ENCODE results near the gene ABTB2. TPM values are rescaled to one million over a fixed set of nuclear protein-coding genes. Genes with fewer than 3 reads are reported as not detected.

ABTB2 gene
- total and polyA plus RNA-seq, 10 of the 15 experiments (the other 5 are each of a cell fraction or from before 2014, with no cell fraction given): 0.13 to 2.1 (median 0.72) TPM

DNA sequence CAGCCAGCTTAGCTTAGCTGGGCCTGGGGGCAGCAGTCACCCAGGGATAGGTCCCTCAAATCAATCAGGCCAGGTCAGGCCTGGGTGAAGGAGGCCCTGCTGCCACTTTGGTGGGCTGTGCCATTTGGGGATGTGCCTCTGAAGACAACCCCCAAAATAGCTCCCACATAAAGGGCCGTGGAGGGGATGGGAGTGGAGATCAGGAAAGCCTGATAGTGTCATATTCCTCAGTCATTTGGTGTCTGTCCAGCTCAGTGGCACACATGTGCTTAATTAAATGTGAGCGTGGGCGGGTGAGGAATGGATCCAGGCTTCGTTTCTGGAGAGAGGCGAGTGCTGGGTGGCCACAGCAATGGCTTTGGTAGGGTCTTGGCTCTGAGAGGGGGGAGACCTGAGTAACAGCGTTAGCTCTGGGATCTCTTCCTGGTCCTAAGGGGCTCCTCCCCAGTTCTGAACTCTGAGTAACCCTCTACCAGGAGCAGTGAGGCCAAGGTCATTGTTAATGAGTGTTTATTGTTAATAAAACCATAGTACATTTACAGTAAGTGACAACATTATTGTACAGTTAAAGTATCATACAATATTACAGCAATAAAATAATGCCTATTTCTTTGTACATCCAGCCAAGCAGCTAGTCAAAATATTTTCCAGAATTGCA lies 207.2 kb downstream of the ABTB2 start (continued):
- TF ChIP-seq, protein P1, sequence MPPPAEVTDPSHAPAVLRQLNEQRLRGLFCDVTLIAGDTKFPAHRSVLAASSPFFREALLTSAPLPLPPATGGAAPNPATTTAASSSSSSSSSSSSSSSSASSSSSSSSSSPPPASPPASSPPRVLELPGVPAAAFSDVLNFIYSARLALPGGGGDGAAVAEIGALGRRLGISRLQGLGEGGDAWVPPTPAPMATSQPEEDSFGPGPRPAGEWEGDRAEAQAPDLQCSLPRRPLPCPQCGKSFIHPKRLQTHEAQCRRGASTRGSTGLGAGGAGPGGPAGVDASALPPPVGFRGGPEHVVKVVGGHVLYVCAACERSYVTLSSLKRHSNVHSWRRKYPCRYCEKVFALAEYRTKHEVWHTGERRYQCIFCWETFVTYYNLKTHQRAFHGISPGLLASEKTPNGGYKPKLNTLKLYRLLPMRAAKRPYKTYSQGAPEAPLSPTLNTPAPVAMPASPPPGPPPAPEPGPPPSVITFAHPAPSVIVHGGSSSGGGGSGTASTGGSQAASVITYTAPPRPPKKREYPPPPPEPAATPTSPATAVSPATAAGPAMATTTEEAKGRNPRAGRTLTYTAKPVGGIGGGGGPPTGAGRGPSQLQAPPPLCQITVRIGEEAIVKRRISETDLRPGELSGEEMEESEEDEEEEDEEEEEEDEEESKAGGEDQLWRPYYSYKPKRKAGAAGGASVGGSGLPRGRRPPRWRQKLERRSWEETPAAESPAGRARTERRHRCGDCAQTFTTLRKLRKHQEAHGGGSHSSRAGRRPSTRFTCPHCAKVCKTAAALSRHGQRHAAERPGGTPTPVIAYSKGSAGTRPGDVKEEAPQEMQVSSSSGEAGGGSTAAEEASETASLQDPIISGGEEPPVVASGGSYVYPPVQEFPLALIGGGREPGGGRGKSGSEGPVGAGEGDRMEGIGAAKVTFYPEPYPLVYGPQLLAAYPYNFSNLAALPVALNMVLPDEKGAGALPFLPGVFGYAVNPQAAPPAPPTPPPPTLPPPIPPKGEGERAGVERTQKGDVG (CRISPR knock-in tag; IDR thresholded peaks at IDR 0.05): no peak
- TF ChIP-seq, protein P2, sequence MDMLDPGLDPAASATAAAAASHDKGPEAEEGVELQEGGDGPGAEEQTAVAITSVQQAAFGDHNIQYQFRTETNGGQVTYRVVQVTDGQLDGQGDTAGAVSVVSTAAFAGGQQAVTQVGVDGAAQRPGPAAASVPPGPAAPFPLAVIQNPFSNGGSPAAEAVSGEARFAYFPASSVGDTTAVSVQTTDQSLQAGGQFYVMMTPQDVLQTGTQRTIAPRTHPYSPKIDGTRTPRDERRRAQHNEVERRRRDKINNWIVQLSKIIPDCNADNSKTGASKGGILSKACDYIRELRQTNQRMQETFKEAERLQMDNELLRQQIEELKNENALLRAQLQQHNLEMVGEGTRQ (IDR thresholded peaks at IDR 0.05; ENCODE audit: borderline replicate concordance, low read depth, low read length): no peak
- TF ChIP-seq PML (IDR thresholded peaks at IDR 0.05; ENCODE audit: low read length) (no peak), SMAD5 (IDR thresholded peaks at IDR 0.05; ENCODE audit: low read depth) (no peak), YBX1 (IDR thresholded peaks at IDR 0.05) (no peak)

- no peak for FAIRE-seq
- no peak overlapping the region for H3K4me2 ChIP-seq (ENCODE audit: control insufficient read depth, insufficient read depth)
- H3K79me2 ChIP-seq (ENCODE audit: control insufficient read depth, insufficient read depth, low read length): no peaks in the 10 kb centered on the region; the same call in 1 of the 2 replicates
- H2AFZ ChIP-seq (ENCODE audit: control insufficient read depth, low read depth, low read length): no peak overlapping the region
- intact Hi-C loops (cut with micrococcal nuclease; ENCODE audit: unreplicated experiment) (loop anchor here (5.0 kb wide), 1 partner anchor 147 kb away; no protein-coding TSS in a partner anchor), in situ Hi-C loops (cut with MboI) (loop anchor here (25.0 kb wide), 1 partner anchor 338 kb away; no protein-coding TSS in a partner anchor)
- SMC1A ChIA-PET (ENCODE audit: uncharacterized antibody, unreplicated experiment): no interaction called here
- POLR2A ChIA-PET: no interaction called here
- TF ChIP-seq, protein P3, sequence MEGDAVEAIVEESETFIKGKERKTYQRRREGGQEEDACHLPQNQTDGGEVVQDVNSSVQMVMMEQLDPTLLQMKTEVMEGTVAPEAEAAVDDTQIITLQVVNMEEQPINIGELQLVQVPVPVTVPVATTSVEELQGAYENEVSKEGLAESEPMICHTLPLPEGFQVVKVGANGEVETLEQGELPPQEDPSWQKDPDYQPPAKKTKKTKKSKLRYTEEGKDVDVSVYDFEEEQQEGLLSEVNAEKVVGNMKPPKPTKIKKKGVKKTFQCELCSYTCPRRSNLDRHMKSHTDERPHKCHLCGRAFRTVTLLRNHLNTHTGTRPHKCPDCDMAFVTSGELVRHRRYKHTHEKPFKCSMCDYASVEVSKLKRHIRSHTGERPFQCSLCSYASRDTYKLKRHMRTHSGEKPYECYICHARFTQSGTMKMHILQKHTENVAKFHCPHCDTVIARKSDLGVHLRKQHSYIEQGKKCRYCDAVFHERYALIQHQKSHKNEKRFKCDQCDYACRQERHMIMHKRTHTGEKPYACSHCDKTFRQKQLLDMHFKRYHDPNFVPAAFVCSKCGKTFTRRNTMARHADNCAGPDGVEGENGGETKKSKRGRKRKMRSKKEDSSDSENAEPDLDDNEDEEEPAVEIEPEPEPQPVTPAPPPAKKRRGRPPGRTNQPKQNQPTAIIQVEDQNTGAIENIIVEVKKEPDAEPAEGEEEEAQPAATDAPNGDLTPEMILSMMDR (IDR thresholded peaks at IDR 0.05 in 2 of 3, conservative IDR thresholded peaks at IDR 0.05 in 1 of 3; ENCODE audit: control insufficient read depth in 2 of 3, extremely low read depth in 1 of 3, insufficient read depth in 1 of 3, low read depth in 3 of 3, low read length in 3 of 3): peak in 2 of 3 experiments; percentile 25 to 27; a peak in 2 of 6 replicates
- TF ChIP-seq BRCA1 (IDR thresholded peaks at IDR 0.05; ENCODE audit: low read depth, low read length) (no peak), RAD21 (IDR thresholded peaks at IDR 0.05; ENCODE audit: insufficient read depth, low read depth, low read length) (0 out of 2 replicates have a peak, but pooled peaks have one; percentile 24)
- no peaks in the 10 kb centered on the region for H3K27me3 ChIP-seq (replicated peaks in 1 of 2; ENCODE audit: control insufficient read depth in 2 of 2, insufficient read depth in 2 of 2, low read length in 1 of 2)
- no peaks in the 10 kb centered on the region for H4K20me1 ChIP-seq (ENCODE audit: control insufficient read depth, insufficient read depth)
- no peak overlapping the region for H3K9ac ChIP-seq (ENCODE audit: control insufficient read depth, insufficient read depth, low read length)
- CTCF ChIA-PET: interaction anchor here (1.2 to 1.6 kb wide), 2 partner anchors 8 to 20 kb away, joined by 4 to 5 read pairs; no protein-coding TSS in a partner anchor
- peaks cover 42% of the 10 kb centered on the region for H3K4me1 ChIP-seq (ENCODE audit: control insufficient read depth, insufficient read depth, low read length)
- ATAC-seq: no peak
- no peak overlapping the region for H3K27ac ChIP-seq (ENCODE audit: control insufficient read depth, insufficient read depth)
- H3K36me3 ChIP-seq (ENCODE audit: control insufficient read depth in 2 of 2, insufficient read depth in 2 of 2, low read length in 1 of 2): peaks cover 25 to 32% of the 10 kb centered on the region in 2 experiments
- BruUV-seq (replicated peaks): no TSS peak
- DNase-seq (ENCODE audit: low read depth, low spot score): no peak
- WGBS (ENCODE audit: insufficient coverage, insufficient replicate concordance, low lambda C conversion rate, missing lambda C conversion rate): 82% methylated on average over 13 of the region's 13 CpGs
- H3K9me3 ChIP-seq (replicated peaks; ENCODE audit: control insufficient read depth, insufficient read depth, low read length): no peaks in the 10 kb centered on the region
- RAD21 ChIA-PET (ENCODE audit: unreplicated experiment): interaction anchor here (1.2 kb wide), 1 partner anchor 208 kb away, joined by 3 read pairs; the partner anchor contains the start of gene ABTB2
- no peak overlapping the region for H3K4me3 ChIP-seq
These were observed 208.0 kb downstream of the ABTB2 start for GRCh38 chr11:34149786-34150185.
